Measurements from ENCODE around the gene VAPA. TPM values are rescaled to one million over a fixed set of nuclear protein-coding genes. Genes with fewer than 3 reads are reported as not detected.
A peak's percentile ranks its signal among the peaks of the same experiment; 100 is the strongest.

VAPA gene
- total RNA-seq, 2 experiments from 2014 or later: 139 to 176 TPM

DNA sequence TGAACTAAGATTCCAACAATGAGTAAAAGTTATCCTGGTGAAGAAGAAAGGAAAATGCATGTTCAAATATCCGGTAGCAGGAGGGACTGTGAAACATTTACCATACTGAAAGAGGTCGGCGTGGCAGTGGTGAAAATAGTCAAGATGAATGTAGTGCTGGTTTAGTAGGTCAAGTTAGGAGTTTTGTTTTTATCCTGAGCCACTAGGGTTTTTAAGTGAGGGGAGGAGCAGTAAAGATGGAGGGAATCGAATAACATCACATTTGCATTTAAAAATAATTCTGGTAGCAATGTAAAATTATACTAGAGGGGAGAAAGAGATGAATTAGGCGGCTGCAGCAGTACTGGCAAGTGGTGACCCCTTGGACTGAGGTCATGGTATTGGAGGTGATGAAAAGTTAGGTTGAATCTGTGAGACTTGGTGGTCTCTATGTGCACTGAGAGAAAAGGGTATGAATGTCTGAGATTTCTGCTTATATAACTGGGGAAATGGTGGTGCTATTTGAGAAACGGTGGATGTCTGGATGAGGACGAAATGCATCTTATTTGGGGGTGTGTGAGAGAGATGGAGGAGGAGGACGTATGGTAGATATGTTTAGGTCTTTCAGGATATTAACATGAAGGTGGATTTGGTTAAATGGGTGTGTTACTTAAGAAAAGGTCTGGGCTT, 5.9 kb downstream of the VAPA start:
- BruUV-seq (replicated peaks): no TSS peak
- TF ChIP-seq, protein P1, sequence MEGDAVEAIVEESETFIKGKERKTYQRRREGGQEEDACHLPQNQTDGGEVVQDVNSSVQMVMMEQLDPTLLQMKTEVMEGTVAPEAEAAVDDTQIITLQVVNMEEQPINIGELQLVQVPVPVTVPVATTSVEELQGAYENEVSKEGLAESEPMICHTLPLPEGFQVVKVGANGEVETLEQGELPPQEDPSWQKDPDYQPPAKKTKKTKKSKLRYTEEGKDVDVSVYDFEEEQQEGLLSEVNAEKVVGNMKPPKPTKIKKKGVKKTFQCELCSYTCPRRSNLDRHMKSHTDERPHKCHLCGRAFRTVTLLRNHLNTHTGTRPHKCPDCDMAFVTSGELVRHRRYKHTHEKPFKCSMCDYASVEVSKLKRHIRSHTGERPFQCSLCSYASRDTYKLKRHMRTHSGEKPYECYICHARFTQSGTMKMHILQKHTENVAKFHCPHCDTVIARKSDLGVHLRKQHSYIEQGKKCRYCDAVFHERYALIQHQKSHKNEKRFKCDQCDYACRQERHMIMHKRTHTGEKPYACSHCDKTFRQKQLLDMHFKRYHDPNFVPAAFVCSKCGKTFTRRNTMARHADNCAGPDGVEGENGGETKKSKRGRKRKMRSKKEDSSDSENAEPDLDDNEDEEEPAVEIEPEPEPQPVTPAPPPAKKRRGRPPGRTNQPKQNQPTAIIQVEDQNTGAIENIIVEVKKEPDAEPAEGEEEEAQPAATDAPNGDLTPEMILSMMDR (conservative IDR thresholded peaks at IDR 0.05; ENCODE audit: low read length): no peak
- Histone ChIP-seq H3K79me2 (ENCODE audit: insufficient read depth, low read depth, low read length) (peaks cover 100% of the 10 kb centered on the region), H3K9me3 (ENCODE audit: low read length) (no peaks in the 10 kb centered on the region; the same call in 1 of the 2 replicates), H2AFZ (ENCODE audit: low read length) (no peak overlapping the region), H3K27ac (ENCODE audit: low read depth, low read length, poor library complexity, severe bottlenecking) (no peak overlapping the region), H3K4me3 (ENCODE audit: low read depth, low read length, poor library complexity, severe bottlenecking) (no peak overlapping the region), H4K20me1 (ENCODE audit: insufficient read depth, low read length) (peaks cover 85% of the 10 kb centered on the region), H3K9me2 (ENCODE audit: insufficient read depth, low read length) (no peaks in the 10 kb centered on the region), H3K4me1 (ENCODE audit: insufficient read depth, low read length, poor library complexity, severe bottlenecking) (peaks cover 81% of the 10 kb centered on the region), H3K36me3 (ENCODE audit: insufficient read depth, low read length) (peaks cover 3% of the 10 kb centered on the region), H3K4me2 (ENCODE audit: low read length) (peak overlapping the region; percentile 36)
- no peak for DNase-seq (ENCODE audit: low spot score)
- ChIA-PET CTCF (ENCODE audit: unreplicated experiment) (no interaction called here), POLR2A (no interaction called here)
- intact Hi-C loops (cut with micrococcal nuclease; ENCODE audit: unreplicated experiment): no loop called here

DNA sequence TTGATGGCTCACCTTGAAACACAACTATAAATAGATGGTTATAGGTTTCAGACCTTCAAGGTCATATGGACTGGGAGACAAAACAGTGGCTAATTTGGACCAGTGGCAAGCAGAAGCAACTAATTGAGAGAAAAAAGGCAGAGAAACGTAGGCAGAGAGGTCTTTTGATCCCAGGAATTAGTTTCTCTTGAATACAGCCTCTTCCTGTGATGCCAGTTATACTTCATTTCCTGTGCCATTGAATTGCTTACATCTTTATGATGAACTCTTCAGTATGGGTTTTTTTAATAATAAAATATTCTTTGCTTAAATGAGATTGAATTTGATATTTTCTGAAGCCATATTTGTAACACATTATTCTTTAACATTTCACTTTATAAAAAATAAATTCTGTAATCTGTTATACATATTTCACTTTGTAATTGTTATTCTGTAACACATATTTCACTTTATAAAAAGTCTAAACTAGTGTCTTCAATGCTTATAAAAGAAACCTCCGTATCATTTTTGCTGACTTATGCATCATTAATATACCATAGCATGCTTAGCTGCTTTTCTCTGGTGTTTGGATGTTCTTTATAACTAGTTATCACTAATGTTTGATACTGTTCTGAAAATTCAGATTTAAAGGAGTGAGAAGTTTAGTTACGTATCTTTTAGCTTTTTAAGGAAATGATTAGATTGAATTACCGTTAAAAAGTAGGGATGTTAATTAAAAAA, 8.9 kb downstream of the VAPA start:
- TF ChIP-seq EZH2phosphoT487 (IDR thresholded peaks at IDR 0.05; ENCODE audit: borderline replicate concordance, low read depth, low read length): no peak
- TF ChIP-seq, protein P1 (conservative IDR thresholded peaks at IDR 0.05; ENCODE audit: low read length): no peak
- H3K36me3 ChIP-seq (ENCODE audit: insufficient read depth, low read length): peaks cover 3% of the 10 kb centered on the region; the same call in 1 of the 2 replicates
- no peak overlapping the region for H3K4me3 ChIP-seq (ENCODE audit: low read depth, low read length, poor library complexity, severe bottlenecking)
- no TSS peak for BruUV-seq (replicated peaks)
- H3K27ac ChIP-seq (ENCODE audit: low read depth, low read length, poor library complexity, severe bottlenecking): no peak overlapping the region
- H3K79me2 ChIP-seq (ENCODE audit: insufficient read depth, low read depth, low read length): peaks cover 100% of the 10 kb centered on the region
- peaks cover 84% of the 10 kb centered on the region for H3K4me1 ChIP-seq (ENCODE audit: insufficient read depth, low read length, poor library complexity, severe bottlenecking)
- intact Hi-C loops (cut with micrococcal nuclease; ENCODE audit: unreplicated experiment): no loop called here
- H3K4me2 ChIP-seq (ENCODE audit: low read length): peak overlapping the region; percentile 52; the same call in 1 of the 2 replicates
- ChIA-PET POLR2A (interaction anchor here (1.3 to 1.9 kb wide), 2 partner anchors 9 to 19 kb away, joined by 4 to 7 read pairs; partner anchors contain the start of gene VAPA), CTCF (ENCODE audit: unreplicated experiment) (no interaction called here)
- H3K9me2 ChIP-seq (ENCODE audit: insufficient read depth, low read length): no peaks in the 10 kb centered on the region
- no peak for DNase-seq (ENCODE audit: low spot score)
- H4K20me1 ChIP-seq (ENCODE audit: insufficient read depth, low read length): peaks cover 85% of the 10 kb centered on the region
- H2AFZ ChIP-seq (ENCODE audit: low read length): no peak overlapping the region
- H3K9me3 ChIP-seq (ENCODE audit: low read length): no peaks in the 10 kb centered on the region; the same call in 1 of the 2 replicates
